MCF 10A (cell line): Measurements from ENCODE around the gene KIF15. TPM values are rescaled to one million over a fixed set of nuclear protein-coding genes. Genes with fewer than 3 reads are reported as not detected.

Experiments used
- BruUV-seq: library from RNA; stranded (reverse); fragments of 400-500 nt; replicated peaks from 2 replicates; lab custom pipeline; 2021; lab: Mats Ljungman, UMichigan
- CTCF ChIA-PET: fragments of 300-600 bp; sonication (Branson Sonifier 250); formaldehyde crosslinking; extraction: SDS; loops from one replicate; lab custom pipeline; 2021; ENCODE audit warnings: antibody characterized with exemption, inconsistent platforms; lab: Yijun Ruan, JAX
- POLR2A ChIA-PET: fragments of 300-600, 350-650 bp; sonication (Branson Sonifier 250); formaldehyde crosslinking; extraction: SDS; loops from one replicate; lab custom pipeline; 2020; ENCODE audit warnings: antibody characterized with exemption, inconsistent platforms; lab: Yijun Ruan, JAX
- DNase-seq: peaks from one replicate; pipeline ENCODE4 v3.0.0-alpha.2; 2018; ENCODE audit not compliant: unreplicated experiment
- H3K27ac Mint-ChIP-seq: one replicate; pipeline ENCODE4 v1.8.0; 2022; ENCODE audit warnings: mild to moderate bottlenecking, low read depth, mixed read lengths; ENCODE audit not compliant: unreplicated experiment
- H3K27me3 Mint-ChIP-seq: one replicate; pipeline ENCODE4 v1.8.0; 2022; ENCODE audit warnings: mixed read lengths; ENCODE audit not compliant: insufficient read depth, unreplicated experiment
- H3K36me3 Mint-ChIP-seq: one replicate; pipeline ENCODE4 v1.8.0; 2022; ENCODE audit warnings: mild to moderate bottlenecking, moderate library complexity, mixed read lengths; ENCODE audit not compliant: insufficient read depth, unreplicated experiment
- H3K4me1 Mint-ChIP-seq: one replicate; pipeline ENCODE4 v1.8.0; 2022; ENCODE audit warnings: mixed read lengths; ENCODE audit not compliant: insufficient read depth, unreplicated experiment
- H3K4me3 Mint-ChIP-seq: one replicate; pipeline ENCODE4 v1.8.0; 2022; ENCODE audit warnings: mild to moderate bottlenecking, moderate library complexity, mixed read lengths; ENCODE audit not compliant: unreplicated experiment
- H3K9me3 Mint-ChIP-seq: one replicate; pipeline ENCODE4 v1.8.0; 2022; ENCODE audit warnings: mixed read lengths; ENCODE audit not compliant: unreplicated experiment
- CTCF ChIP-seq: fragments of 200-600 bp; IDR thresholded peaks from one replicate; pipeline ENCODE4 v1.8.0; 2022; ENCODE audit warnings: antibody characterized with exemption, mild to moderate bottlenecking; ENCODE audit not compliant: unreplicated experiment
- intact Hi-C: fragments of 100-400 bp; cut with micrococcal nuclease; formaldehyde crosslinking; loops from 2 replicates; pipeline ENCODE4 v1.14.1; 2022
- total RNA-seq: library from RNA; stranded (reverse); gene quantifications from 2 replicates; pipeline ENCODE4 v1.2.3, GENCODE V29; 2022

KIF15 gene
- total RNA-seq, 1 experiment from 2014 or later = 10.6 TPM

- no peak for DNase-seq
- no TSS peak for BruUV-seq
- ChIA-PET CTCF (interaction anchor here (0.6 to 1.8 kb wide), 2 partner anchors 31 to 414 kb away, joined by 3 to 4 read pairs; no protein-coding TSS in a partner anchor), POLR2A (no interaction called here)
- Mint-ChIP-seq H3K4me3 (no peak overlapping the region), H3K4me1 (peaks cover 32% of the 10 kb centered on the region), H3K9me3 (no peaks in the 10 kb centered on the region), H3K27ac (peak overlapping the region; percentile 19), H3K27me3 (no peaks in the 10 kb centered on the region), H3K36me3 (peaks cover 7% of the 10 kb centered on the region)
- TF ChIP-seq CTCF = no peak
- intact Hi-C loops = no loop called here
Measured at GRCh38 chr3:44890852-44891251, 129.3 kb downstream of the KIF15 start.

- Mint-ChIP-seq H3K36me3 (no peaks in the 10 kb centered on the region), H3K4me3 (no peak overlapping the region), H3K27me3 (no peaks in the 10 kb centered on the region), H3K9me3 (no peaks in the 10 kb centered on the region), H3K4me1 (peaks cover 17% of the 10 kb centered on the region), H3K27ac (peak overlapping the region; percentile 60)
- intact Hi-C loops = no loop called here
- POLR2A ChIA-PET = interaction anchor here (1.0 to 1.4 kb wide), 2 partner anchors 10 to 83 kb away, joined by 3 read pairs; partner anchors contain the start of genes EXOSC7 and ZDHHC3
- CTCF ChIA-PET = interaction anchor here (1.2 kb wide), 1 partner anchor 21 kb away, joined by 3 read pairs; no protein-coding TSS in a partner anchor
- TF ChIP-seq CTCF = no peak
- no TSS peak for BruUV-seq
- peak; percentile 78 for DNase-seq
Measured at GRCh38 chr3:44892689-44893088, 131.1 kb downstream of the KIF15 start.

GRCh38 chr3:44893097-44893496 is 131.5 kb downstream of the KIF15 start:
- TF ChIP-seq CTCF = no peak
- no TSS peak for BruUV-seq
- ChIA-PET CTCF (interaction anchor here (1.2 kb wide), 1 partner anchor 21 kb away, joined by 3 read pairs; no protein-coding TSS in a partner anchor), POLR2A (interaction anchor here (0.6 to 1.4 kb wide), 3 partner anchors 9 to 83 kb away, joined by 3 read pairs; partner anchors contain the start of genes EXOSC7 and ZDHHC3)
- Mint-ChIP-seq H3K4me1 (peaks cover 17% of the 10 kb centered on the region), H3K36me3 (no peaks in the 10 kb centered on the region), H3K27ac (peak overlapping the region; percentile 60), H3K4me3 (no peak overlapping the region), H3K9me3 (no peaks in the 10 kb centered on the region), H3K27me3 (no peaks in the 10 kb centered on the region)
- DNase-seq = peak; percentile 81
- intact Hi-C loops = no loop called here

GRCh38 chr3:44894485-44894884 is 132.9 kb downstream of the KIF15 start:
- DNase-seq = no peak
- Mint-ChIP-seq H3K4me1 (peaks cover 17% of the 10 kb centered on the region), H3K4me3 (no peak overlapping the region), H3K27ac (no peak overlapping the region), H3K36me3 (no peaks in the 10 kb centered on the region), H3K9me3 (no peaks in the 10 kb centered on the region), H3K27me3 (no peaks in the 10 kb centered on the region)
- no TSS peak for BruUV-seq
- CTCF ChIA-PET = interaction anchor here (0.7 kb wide), 1 partner anchor 195 kb away, joined by 5 read pairs; no protein-coding TSS in a partner anchor
- intact Hi-C loops = no loop called here
- POLR2A ChIA-PET = interaction anchor here (0.5 to 1.0 kb wide), 3 partner anchors 33 to 413 kb away, joined by 3 to 4 read pairs (median 3); partner anchors contain the start of gene TMEM42
- no peak for TF ChIP-seq CTCF
